Measurements from ENCODE around the gene SPRTN.

GRCh38 chr1:231319080-231319479 is 19.0 kb upstream of the SPRTN start:
- no peak for TF ChIP-seq EZH2phosphoT487 (IDR thresholded peaks at IDR 0.05; ENCODE audit: borderline replicate concordance)
- no peak for TF ChIP-seq CTCF (conservative IDR thresholded peaks at IDR 0.05; ENCODE audit: low read length)

Measured in Loucy (cell line).